Epithelial cell of proximal tubule (primary cell): Measurements from ENCODE around the gene RBM33. TPM values are rescaled to one million over a fixed set of nuclear protein-coding genes. Genes with fewer than 3 reads are reported as not detected.

Experiments used
- DNase-seq: peaks from one replicate; pipeline ENCODE4 v3.0.0-alpha.2; 2011; ENCODE audit warnings: low read depth
- H3K4me3 ChIP-seq: 2 replicates; pipeline ENCODE4 v1.5.1; 2011; ENCODE audit warnings: low read depth, mild to moderate bottlenecking, low read length
- total RNA-seq: library from RNA; depleted of rRNA; stranded (reverse); fragments of >200 nt; gene quantifications from 2 replicates; pipeline ENCODE4 v1.2.3, GENCODE V29; 2015
- TF ChIP-seq, protein P1 (sequence below): conservative IDR thresholded peaks from 2 replicates; pipeline ENCODE4 v1.5.1; 2012; ENCODE audit warnings: low read depth, mild to moderate bottlenecking, low read length

The RBM33 gene
- total RNA-seq, 1 donor from 2014 or later: 18.0 TPM

DNA sequence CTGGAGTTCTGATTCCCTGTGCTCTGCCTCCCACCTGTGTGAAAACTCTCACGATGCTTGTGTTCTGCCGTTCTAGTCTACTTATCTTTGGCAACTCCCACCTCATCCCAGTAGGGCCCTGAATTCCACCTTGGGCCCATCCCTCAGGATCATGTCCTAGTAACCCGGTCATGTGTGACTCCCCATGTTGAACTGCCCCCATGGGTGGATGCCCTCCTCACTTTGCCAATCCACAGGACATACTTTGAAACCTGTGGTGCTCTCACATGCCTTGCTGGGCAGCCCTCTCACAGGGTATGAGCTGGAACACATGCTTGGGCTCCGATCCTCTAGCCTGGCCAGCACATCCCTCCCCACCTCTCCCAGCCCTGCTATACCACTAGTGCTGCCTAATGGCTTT lies 3.8 kb upstream of the RBM33 start:
- no peak overlapping the region for H3K4me3 ChIP-seq
- TF ChIP-seq, protein P1, sequence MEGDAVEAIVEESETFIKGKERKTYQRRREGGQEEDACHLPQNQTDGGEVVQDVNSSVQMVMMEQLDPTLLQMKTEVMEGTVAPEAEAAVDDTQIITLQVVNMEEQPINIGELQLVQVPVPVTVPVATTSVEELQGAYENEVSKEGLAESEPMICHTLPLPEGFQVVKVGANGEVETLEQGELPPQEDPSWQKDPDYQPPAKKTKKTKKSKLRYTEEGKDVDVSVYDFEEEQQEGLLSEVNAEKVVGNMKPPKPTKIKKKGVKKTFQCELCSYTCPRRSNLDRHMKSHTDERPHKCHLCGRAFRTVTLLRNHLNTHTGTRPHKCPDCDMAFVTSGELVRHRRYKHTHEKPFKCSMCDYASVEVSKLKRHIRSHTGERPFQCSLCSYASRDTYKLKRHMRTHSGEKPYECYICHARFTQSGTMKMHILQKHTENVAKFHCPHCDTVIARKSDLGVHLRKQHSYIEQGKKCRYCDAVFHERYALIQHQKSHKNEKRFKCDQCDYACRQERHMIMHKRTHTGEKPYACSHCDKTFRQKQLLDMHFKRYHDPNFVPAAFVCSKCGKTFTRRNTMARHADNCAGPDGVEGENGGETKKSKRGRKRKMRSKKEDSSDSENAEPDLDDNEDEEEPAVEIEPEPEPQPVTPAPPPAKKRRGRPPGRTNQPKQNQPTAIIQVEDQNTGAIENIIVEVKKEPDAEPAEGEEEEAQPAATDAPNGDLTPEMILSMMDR: no peak
- DNase-seq: no peak

DNA sequence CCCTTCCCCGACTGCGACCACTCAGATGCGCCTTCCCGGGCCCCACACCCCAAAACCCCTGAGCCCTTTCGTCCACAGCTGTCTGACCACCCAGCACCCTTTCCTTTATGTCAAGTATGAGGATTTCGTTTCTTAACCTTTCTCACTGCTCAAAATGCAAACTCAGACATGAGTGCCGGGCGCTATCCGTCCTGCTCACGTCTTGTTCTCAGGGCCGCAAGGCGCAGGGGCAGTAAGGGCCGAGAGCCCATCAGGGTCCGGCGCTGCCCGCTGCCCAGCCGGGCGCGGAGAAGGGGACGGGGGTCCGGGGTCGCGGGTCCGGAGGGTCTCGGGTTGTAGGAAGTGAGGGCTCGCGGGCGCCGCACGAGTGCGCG lies 670 bp upstream of the RBM33 start:
- TF ChIP-seq, protein P1: no peak
- H3K4me3 ChIP-seq: peak overlapping the region; percentile 90
- no peak for DNase-seq

DNA sequence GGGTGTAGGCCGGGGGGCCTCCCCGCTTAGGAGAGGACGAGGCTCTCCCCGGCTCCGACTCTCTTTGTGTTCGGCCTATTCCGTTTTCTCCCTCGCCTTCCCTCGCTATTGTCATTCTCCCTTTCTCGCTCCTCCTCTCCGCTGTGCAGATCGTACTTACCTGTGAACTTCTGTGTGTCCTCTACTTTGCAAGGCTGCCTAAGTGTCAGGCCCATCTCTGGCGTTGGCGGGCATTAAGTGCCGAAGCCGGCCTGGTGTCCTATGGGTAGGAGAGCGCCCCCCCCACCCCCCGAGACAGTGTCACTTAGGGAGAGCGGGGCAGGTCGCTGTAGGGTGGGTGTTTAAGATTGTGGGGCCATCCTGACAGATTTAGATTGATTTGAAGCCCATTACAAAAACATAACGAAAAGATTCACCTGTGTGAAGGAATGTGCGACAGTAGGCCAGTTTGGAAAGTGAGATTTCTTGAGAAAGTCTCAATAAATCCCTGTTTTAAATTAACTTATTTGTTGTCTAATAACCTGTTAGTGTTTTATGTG lies 579 bp downstream of the RBM33 start:
- H3K4me3 ChIP-seq: peak overlapping the region; percentile 90
- TF ChIP-seq, protein P1: no peak
- DNase-seq: no peak

DNA sequence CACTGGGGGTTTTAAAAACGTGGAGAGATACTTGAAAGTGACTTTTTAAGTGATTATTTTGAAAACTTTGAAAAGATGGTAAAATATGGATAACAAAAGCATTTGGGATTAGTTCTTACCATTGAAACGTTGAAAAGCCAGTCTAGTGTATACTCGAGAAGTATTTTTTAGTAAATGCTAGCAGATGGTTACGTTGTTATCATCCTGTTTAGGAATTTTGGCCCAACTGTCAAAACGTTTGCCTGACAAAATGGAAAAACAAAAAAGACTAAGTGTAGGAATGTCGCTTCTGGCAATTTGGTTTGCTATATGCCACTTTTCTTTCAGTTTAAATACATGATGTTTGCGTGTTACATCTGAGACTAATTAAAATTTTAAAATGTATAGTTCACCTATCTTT lies 1.2 kb downstream of the RBM33 start:
- peak overlapping the region; percentile 90 for H3K4me3 ChIP-seq
- TF ChIP-seq, protein P1: no peak
- DNase-seq: no peak

DNA sequence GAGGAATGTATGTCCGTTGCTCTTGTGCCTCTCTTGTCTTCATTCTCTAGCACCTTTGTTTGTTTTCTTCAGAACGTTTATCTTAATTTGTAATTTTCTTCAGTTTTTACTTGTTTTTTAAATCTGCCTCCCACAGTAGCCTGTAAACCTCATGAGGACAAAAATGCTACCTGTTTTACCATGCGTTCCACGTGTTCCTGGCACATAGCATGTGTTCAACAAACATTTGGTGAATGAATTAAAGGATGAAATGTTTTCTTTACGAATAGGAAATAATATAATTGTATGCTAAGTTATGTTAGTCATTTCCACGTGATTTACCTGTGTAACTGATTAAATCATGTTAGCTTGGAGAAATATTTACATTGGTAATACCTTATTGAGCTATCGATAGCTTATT lies 2.2 kb downstream of the RBM33 start:
- TF ChIP-seq, protein P1: no peak
- DNase-seq: no peak
- H3K4me3 ChIP-seq: peak overlapping the region; percentile 90

DNA sequence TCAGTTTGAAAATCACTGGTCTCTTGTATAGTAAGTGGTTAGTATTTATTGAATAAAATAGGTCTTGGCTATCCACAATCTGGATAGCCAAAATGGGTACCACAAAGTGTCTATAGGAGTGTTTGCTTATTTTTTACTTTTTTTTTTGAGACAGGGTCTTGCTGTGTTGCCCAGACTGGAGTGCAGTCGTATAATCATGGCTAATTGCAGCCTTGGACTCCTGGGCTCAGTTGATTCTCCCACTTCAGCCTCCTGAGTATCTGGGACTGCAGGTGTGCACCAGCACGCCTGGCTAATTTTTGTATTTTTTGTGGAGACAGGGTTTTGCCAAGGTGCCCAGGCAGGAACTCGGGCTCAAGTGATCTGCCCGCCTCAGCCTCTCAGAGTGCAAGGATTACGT lies 2.8 kb downstream of the RBM33 start:
- no peak overlapping the region for H3K4me3 ChIP-seq
- DNase-seq: no peak
- TF ChIP-seq, protein P1: no peak

DNA sequence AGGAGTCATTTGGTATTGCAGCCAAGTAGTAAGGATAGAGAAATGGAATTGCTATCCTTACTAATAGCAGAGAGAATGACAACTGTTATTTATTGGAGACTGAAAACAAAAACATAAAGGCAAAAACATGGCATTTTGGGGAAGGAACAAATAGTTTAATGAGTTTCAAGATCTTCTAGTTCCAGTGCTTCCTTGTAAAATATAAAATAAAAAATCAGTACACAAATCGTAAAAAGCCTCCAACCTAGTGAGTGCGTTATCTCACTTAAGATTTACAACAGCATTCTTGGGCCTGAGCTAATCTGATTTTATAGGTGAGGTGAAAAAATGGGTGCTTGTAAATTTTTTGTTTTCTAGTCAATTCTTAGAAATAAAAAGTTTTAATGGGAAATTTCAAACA lies 3.3 kb downstream of the RBM33 start:
- TF ChIP-seq, protein P1: no peak
- no peak for DNase-seq
- H3K4me3 ChIP-seq: no peak overlapping the region
